MM.1S (cell line): ENCODE data around the gene TBC1D2.

Source experiments
- DNase-seq: peaks from one replicate; pipeline ENCODE4 v3.0.0-alpha.2; 2015
- H2AFZ ChIP-seq: fragments of 300-600 bp; sonication (generic); 2 replicates; pipeline ENCODE4 v1.6.0; 2016; ENCODE audit warnings: antibody characterized with exemption, low read length
- H3F3A ChIP-seq: fragments of 300-600 bp; sonication (generic); 2 replicates; pipeline ENCODE4 v1.6.1; 2016; ENCODE audit warnings: mild to moderate bottlenecking, antibody characterized with exemption, low read length, moderate library complexity, mixed read lengths; ENCODE audit not compliant: insufficient read depth
- H3K27ac ChIP-seq: fragments of 300-600 bp; sonication (generic); 2 replicates; pipeline ENCODE4 v1.5.1; 2016; ENCODE audit warnings: mild to moderate bottlenecking, low read length
- H3K27me3 ChIP-seq: fragments of 300-600 bp; sonication (generic); replicated peaks from 2 replicates; pipeline ENCODE4 v1.6.0; 2016; ENCODE audit warnings: low read length; ENCODE audit not compliant: insufficient read depth
- H3K36me3 ChIP-seq: fragments of 300-600 bp; sonication (generic); replicated peaks from 2 replicates; pipeline ENCODE4 v1.6.1; 2016; ENCODE audit warnings: mild to moderate bottlenecking, low read length, mixed read lengths; ENCODE audit not compliant: insufficient read depth
- H3K4me1 ChIP-seq: fragments of 300-600 bp; sonication (generic); 2 replicates; pipeline ENCODE4 v1.6.1; 2016; ENCODE audit warnings: low read length, mixed read lengths
- H3K4me2 ChIP-seq: fragments of 300-600 bp; sonication (generic); 2 replicates; pipeline ENCODE4 v1.6.0; 2016; ENCODE audit warnings: low read depth, low read length
- H3K4me3 ChIP-seq: fragments of 300-600 bp; sonication (generic); 2 replicates; pipeline ENCODE4 v1.5.1; 2016; ENCODE audit warnings: low read length, mixed read lengths
- H3K79me2 ChIP-seq: fragments of 300-600 bp; sonication (generic); 2 replicates; pipeline ENCODE4 v1.6.1; 2016; ENCODE audit warnings: mixed run types, low read length, mixed read lengths
- H3K9ac ChIP-seq: fragments of 300-600 bp; sonication (generic); 2 replicates; pipeline ENCODE4 v1.6.1; 2016; ENCODE audit warnings: low read length, mixed read lengths
- H3K9me2 ChIP-seq: fragments of 300-600 bp; sonication (generic); replicated peaks from 2 replicates; pipeline ENCODE4 v1.6.1; 2016; ENCODE audit warnings: mild to moderate bottlenecking, low read length, mixed read lengths; ENCODE audit not compliant: insufficient read depth
- H3K9me3 ChIP-seq: fragments of 300-600 bp; sonication (generic); replicated peaks from 2 replicates; pipeline ENCODE4 v1.6.1; 2016; ENCODE audit warnings: mild to moderate bottlenecking, low read length, mixed read lengths; ENCODE audit not compliant: insufficient read depth
- H4K20me1 ChIP-seq: fragments of 300-600 bp; sonication (generic); 2 replicates; pipeline ENCODE4 v1.6.1; 2016; ENCODE audit warnings: mild to moderate bottlenecking, low read length, moderate library complexity, mixed read lengths; ENCODE audit not compliant: insufficient read depth
- EZH2 ChIP-seq: fragments of 300-600 bp; sonication (generic); optimal IDR thresholded peaks from 2 replicates; pipeline ENCODE3; 2017; ENCODE audit warnings: low read depth, mild to moderate bottlenecking, antibody characterized with exemption, low read length, mixed read lengths
- EZH2phosphoT487 ChIP-seq: fragments of 300-600 bp; sonication (generic); IDR thresholded peaks from 2 replicates; pipeline ENCODE4 v1.6.1; 2018; ENCODE audit warnings: antibody characterized with exemption, low read length
- TF ChIP-seq, protein P1 (sequence below): fragments of 300-600 bp; sonication (generic); IDR thresholded peaks from 2 replicates; pipeline ENCODE4 v1.5.1; 2016; ENCODE audit warnings: antibody characterized with exemption, low read length, mixed read lengths

Gene TBC1D2

GRCh38 chr9:98228392-98229089, 26.9 kb downstream of the TBC1D2 start:
- no peaks in the 10 kb centered on the region for H4K20me1 ChIP-seq
- H3K79me2 ChIP-seq, result no peaks in the 10 kb centered on the region
- no peak overlapping the region for H3K27ac ChIP-seq
- H3K9me3 ChIP-seq, result no peaks in the 10 kb centered on the region
- no peak overlapping the region for H3K4me2 ChIP-seq
- H3K9me2 ChIP-seq, result no peaks in the 10 kb centered on the region
- H3F3A ChIP-seq, result no peaks in the 10 kb centered on the region
- no peak overlapping the region for H2AFZ ChIP-seq
- TF ChIP-seq EZH2 (no peak), EZH2phosphoT487 (no peak)
- TF ChIP-seq, protein P1, sequence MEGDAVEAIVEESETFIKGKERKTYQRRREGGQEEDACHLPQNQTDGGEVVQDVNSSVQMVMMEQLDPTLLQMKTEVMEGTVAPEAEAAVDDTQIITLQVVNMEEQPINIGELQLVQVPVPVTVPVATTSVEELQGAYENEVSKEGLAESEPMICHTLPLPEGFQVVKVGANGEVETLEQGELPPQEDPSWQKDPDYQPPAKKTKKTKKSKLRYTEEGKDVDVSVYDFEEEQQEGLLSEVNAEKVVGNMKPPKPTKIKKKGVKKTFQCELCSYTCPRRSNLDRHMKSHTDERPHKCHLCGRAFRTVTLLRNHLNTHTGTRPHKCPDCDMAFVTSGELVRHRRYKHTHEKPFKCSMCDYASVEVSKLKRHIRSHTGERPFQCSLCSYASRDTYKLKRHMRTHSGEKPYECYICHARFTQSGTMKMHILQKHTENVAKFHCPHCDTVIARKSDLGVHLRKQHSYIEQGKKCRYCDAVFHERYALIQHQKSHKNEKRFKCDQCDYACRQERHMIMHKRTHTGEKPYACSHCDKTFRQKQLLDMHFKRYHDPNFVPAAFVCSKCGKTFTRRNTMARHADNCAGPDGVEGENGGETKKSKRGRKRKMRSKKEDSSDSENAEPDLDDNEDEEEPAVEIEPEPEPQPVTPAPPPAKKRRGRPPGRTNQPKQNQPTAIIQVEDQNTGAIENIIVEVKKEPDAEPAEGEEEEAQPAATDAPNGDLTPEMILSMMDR, result no peak
- no peak overlapping the region for H3K4me3 ChIP-seq
- H3K27me3 ChIP-seq, result no peaks in the 10 kb centered on the region
- no peaks in the 10 kb centered on the region for H3K4me1 ChIP-seq
- no peaks in the 10 kb centered on the region for H3K36me3 ChIP-seq
- no peak for DNase-seq
- H3K9ac ChIP-seq, result no peak overlapping the region

GRCh38 chr9:98227883-98228282, 27.6 kb downstream of the TBC1D2 start:
- Histone ChIP-seq H2AFZ (no peak overlapping the region), H3F3A (no peaks in the 10 kb centered on the region), H3K27ac (no peak overlapping the region), H3K36me3 (no peaks in the 10 kb centered on the region), H3K4me2 (no peak overlapping the region), H3K4me1 (no peaks in the 10 kb centered on the region), H3K27me3 (no peaks in the 10 kb centered on the region), H3K79me2 (no peaks in the 10 kb centered on the region), H3K9ac (no peak overlapping the region), H3K9me2 (no peaks in the 10 kb centered on the region), H3K4me3 (no peak overlapping the region), H3K9me3 (no peaks in the 10 kb centered on the region), H4K20me1 (no peaks in the 10 kb centered on the region)
- no peak for DNase-seq
- TF ChIP-seq EZH2 (no peak), EZH2phosphoT487 (no peak)
- TF ChIP-seq, protein P1, result no peak

DNA sequence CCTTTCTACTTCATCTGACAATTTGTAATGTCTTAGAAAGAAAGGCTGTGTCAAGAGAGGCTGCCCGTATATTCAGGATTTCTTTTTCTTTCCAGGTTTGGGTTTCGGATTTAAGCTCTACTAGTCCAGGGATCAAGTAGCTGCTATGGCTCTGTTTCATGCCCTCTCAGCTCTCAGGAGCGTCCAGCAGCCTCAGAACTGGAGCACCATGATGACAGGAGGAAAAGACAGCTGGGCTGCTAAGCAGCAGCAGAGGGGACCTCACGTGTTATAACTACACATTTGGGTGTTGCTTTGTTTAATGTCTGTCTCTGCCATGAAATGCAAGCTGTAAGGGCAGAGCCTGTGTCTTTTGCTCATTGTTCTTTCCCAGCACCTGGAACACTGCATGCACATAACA, 28.5 kb downstream of the TBC1D2 start:
- no peaks in the 10 kb centered on the region for H3K9me2 ChIP-seq
- DNase-seq, result no peak
- no peaks in the 10 kb centered on the region for H3K9me3 ChIP-seq
- H3K27me3 ChIP-seq, result no peaks in the 10 kb centered on the region
- H3K9ac ChIP-seq, result no peak overlapping the region
- H3K4me2 ChIP-seq, result no peak overlapping the region
- H3K36me3 ChIP-seq, result no peaks in the 10 kb centered on the region
- no peaks in the 10 kb centered on the region for H3F3A ChIP-seq
- H3K27ac ChIP-seq, result no peak overlapping the region
- TF ChIP-seq EZH2, result no peak
- no peak for TF ChIP-seq EZH2phosphoT487
- TF ChIP-seq, protein P1, result no peak
- no peak overlapping the region for H2AFZ ChIP-seq
- no peaks in the 10 kb centered on the region for H3K4me1 ChIP-seq
- no peaks in the 10 kb centered on the region for H4K20me1 ChIP-seq
- H3K79me2 ChIP-seq, result no peaks in the 10 kb centered on the region
- H3K4me3 ChIP-seq, result no peak overlapping the region
